Panc1 (cell line): ENCODE data around the gene ELF5. TPM values are rescaled to one million over a fixed set of nuclear protein-coding genes. Genes with fewer than 3 reads are reported as not detected.
A peak's percentile ranks its signal among the peaks of the same experiment; 100 is the strongest.

Experiments
- ATAC-seq: fragments of 200-7000 bp; cut with Tn5 transposase; 2 replicates; pipeline ENCODE4 v1.9.1; 2020; ENCODE audit warnings: mild to moderate bottlenecking, moderate library complexity
- BruUV-seq: library from RNA; stranded (reverse); fragments of 400-500 nt; replicated peaks from 2 replicates; lab custom pipeline; 2021; lab: Mats Ljungman, UMichigan
- CTCF ChIA-PET: fragments of 300-600 bp; sonication (Branson Sonifier 250); formaldehyde crosslinking; loops from one replicate; lab custom pipeline; 2022; ENCODE audit warnings: antibody characterized with exemption; lab: Charles Lee
- POLR2A ChIA-PET: fragments of 300-600 bp; sonication (Branson Sonifier 250); formaldehyde crosslinking; loops from one replicate; lab custom pipeline; 2022; ENCODE audit warnings: antibody characterized with exemption; lab: Charles Lee
- DNase-seq: peaks from one replicate; pipeline ENCODE4 v3.0.0-alpha.2; 2010; ENCODE audit warnings: low read depth, low spot score
- H3K27ac ChIP-seq: 2 replicates; pipeline ENCODE4 v1.5.1; 2011; ENCODE audit warnings: mild to moderate bottlenecking, low read length, inconsistent platforms
- H3K27me3 ChIP-seq: fragments of 200-500 bp; sonication (Bioruptor generic); 2 replicates; pipeline ENCODE4 v1.6.0; 2014; ENCODE audit warnings: low read length, inconsistent platforms; ENCODE audit not compliant: control insufficient read depth, insufficient read depth
- H3K36me3 ChIP-seq: fragments of 200-500 bp; sonication (Bioruptor generic); 2 replicates; pipeline ENCODE4 v1.5.1; 2014; ENCODE audit warnings: inconsistent platforms, mild to moderate bottlenecking, low read length, moderate library complexity; ENCODE audit not compliant: control insufficient read depth, insufficient read depth
- H3K4me1 ChIP-seq: 2 replicates; pipeline ENCODE4 v1.5.1; 2011; ENCODE audit warnings: inconsistent platforms, mild to moderate bottlenecking, low read length, moderate library complexity; ENCODE audit not compliant: control insufficient read depth, insufficient read depth
- H3K4me3 ChIP-seq, 2 experiments: 2 replicates each; pipeline ENCODE4 v1.5.1; 2011 to 2012; ENCODE audit warnings: low read depth in 2 of 2, low read length in 2 of 2, mild to moderate bottlenecking in 2 of 2, inconsistent platforms in 1 of 2, moderate library complexity in 1 of 2
- H3K9me3 ChIP-seq: fragments of 200-500 bp; sonication (Bioruptor generic); 2 replicates; pipeline ENCODE4 v1.5.1; 2014; ENCODE audit warnings: low read depth, mild to moderate bottlenecking, inconsistent platforms, low read length, moderate library complexity; ENCODE audit not compliant: control insufficient read depth, insufficient read depth
- CTCF ChIP-seq: fragments of 450-650 bp; IDR thresholded peaks from 2 replicates; pipeline ENCODE4 v1.5.1; 2017; ENCODE audit warnings: mild to moderate bottlenecking
- POLR2AphosphoS5 ChIP-seq: IDR thresholded peaks from 2 replicates; pipeline ENCODE4 v1.6.1; 2012; ENCODE audit warnings: mild to moderate bottlenecking, low read depth, low read length, moderate library complexity
- REST ChIP-seq, 2 experiments: IDR thresholded peaks; 2 replicates each; pipeline ENCODE4 v1.6.1; 2011 to 2012; ENCODE audit warnings: low read depth in 2 of 2, control low read depth in 1 of 2, low read length in 1 of 2, mild to moderate bottlenecking in 1 of 2, moderate library complexity in 1 of 2; ENCODE audit not compliant: insufficient read depth in 1 of 2
- SIN3A ChIP-seq: IDR thresholded peaks from 2 replicates; pipeline ENCODE4 v1.6.1; 2012; ENCODE audit warnings: low read depth, mild to moderate bottlenecking, low read length, moderate library complexity, borderline replicate concordance; ENCODE audit not compliant: insufficient read depth
- TCF7L2 ChIP-seq: IDR thresholded peaks from 2 replicates; pipeline ENCODE4 v1.6.1; 2011; ENCODE audit warnings: mild to moderate bottlenecking, low read depth, low read length, inconsistent platforms
- in situ Hi-C: cut with HindIII; loops from 2 replicates; pipeline ENCODE4 v1.10.0; 2016; ENCODE audit warnings: low sequenced_read_pairs, low pct_unique_long_range_greater_than_20kb
- intact Hi-C: fragments of 100-400 bp; cut with micrococcal nuclease; formaldehyde crosslinking; loops from one replicate; pipeline ENCODE4 v1.10.0; 2022; ENCODE audit not compliant: unreplicated experiment
- total RNA-seq: library from RNA; stranded (reverse); gene quantifications from one replicate; pipeline ENCODE4 v1.2.1, GENCODE V29; 2021; ENCODE audit not compliant: unreplicated experiment

ELF5 gene
- total RNA-seq, 1 experiment from 2014 or later: not detected

DNA sequence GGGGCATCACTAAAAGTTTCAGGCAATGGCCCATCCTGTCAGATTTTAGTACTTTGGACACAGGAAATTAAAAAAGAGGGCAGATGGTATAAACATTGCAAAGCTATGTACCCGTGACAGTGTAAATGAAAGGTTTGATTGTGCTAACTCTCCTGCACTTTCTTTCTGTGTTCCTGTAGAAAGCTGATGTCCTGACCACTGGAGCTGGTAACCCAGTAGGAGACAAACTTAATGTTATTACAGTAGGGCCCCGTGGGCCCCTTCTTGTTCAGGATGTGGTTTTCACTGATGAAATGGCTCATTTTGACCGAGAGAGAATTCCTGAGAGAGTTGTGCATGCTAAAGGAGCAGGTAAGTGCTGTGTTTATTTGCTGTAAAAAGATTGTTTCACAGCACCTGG lies 64.6 kb downstream of the ELF5 start:
- intact Hi-C loops (no loop called here), in situ Hi-C loops (no loop called here)
- TF ChIP-seq TCF7L2 (no peak), SIN3A (no peak), CTCF (no peak; the same call in 1 of the 2 replicates), POLR2AphosphoS5 (no peak), REST (IDR thresholded peaks at IDR 0.05; ENCODE audit: insufficient read depth in 1 of 2, low read depth in 2 of 2, low read length in 1 of 2) (no peak)
- Histone ChIP-seq H3K36me3 (peaks cover 32% of the 10 kb centered on the region), H3K9me3 (no peaks in the 10 kb centered on the region), H3K27ac (0 out of 2 replicates have a peak overlapping the region, but pooled peaks have one; percentile 4), H3K27me3 (no peaks in the 10 kb centered on the region), H3K4me3 (no peak overlapping the region), H3K4me1 (0 out of 2 replicates have a peak, but pooled peaks cover 3% of the 10 kb centered on the region)
- ATAC-seq: no peak
- CTCF ChIA-PET: no interaction called here
- no peak for DNase-seq
- BruUV-seq: no TSS peak
- POLR2A ChIA-PET: interaction anchor here (0.6 kb wide), 1 partner anchor 461 kb away, joined by 3 read pairs; no protein-coding TSS in a partner anchor

GRCh38 chr11:34448223-34448994 lies 65.2 kb downstream of the ELF5 start:
- no peak overlapping the region for H3K4me3 ChIP-seq
- ChIA-PET CTCF (no interaction called here), POLR2A (interaction anchor here (0.6 kb wide), 1 partner anchor 462 kb away, joined by 3 read pairs; no protein-coding TSS in a partner anchor)
- peaks cover 6% of the 10 kb centered on the region; the same call in 1 of the 2 replicates for H3K4me1 ChIP-seq
- BruUV-seq: no TSS peak
- H3K36me3 ChIP-seq: peaks cover 25% of the 10 kb centered on the region
- no peaks in the 10 kb centered on the region for H3K27me3 ChIP-seq
- H3K27ac ChIP-seq: 0 out of 2 replicates have a peak overlapping the region, but pooled peaks have one; percentile 4
- ATAC-seq (no peak), DNase-seq (no peak)
- no peaks in the 10 kb centered on the region for H3K9me3 ChIP-seq
- no peak for TF ChIP-seq REST (IDR thresholded peaks at IDR 0.05; ENCODE audit: insufficient read depth in 1 of 2, low read depth in 2 of 2, low read length in 1 of 2)
- TF ChIP-seq CTCF: no peak
- TF ChIP-seq TCF7L2: no peak
- no peak for TF ChIP-seq SIN3A
- TF ChIP-seq POLR2AphosphoS5: no peak
- in situ Hi-C loops (no loop called here), intact Hi-C loops (no loop called here)
